COLO829 (cell line): Measurements from ENCODE around the gene VAT1.
"Not testable (repeated sequence)": the region's sequence is repeated elsewhere in the genome, so short reads cannot be mapped to it uniquely, and the experiment has no call there.

ENCODE experiments used
- DNase-seq: peaks from one replicate; pipeline ENCODE4 v3.0.0; 2012; ENCODE audit warnings: low spot score

The VAT1 gene

DNA sequence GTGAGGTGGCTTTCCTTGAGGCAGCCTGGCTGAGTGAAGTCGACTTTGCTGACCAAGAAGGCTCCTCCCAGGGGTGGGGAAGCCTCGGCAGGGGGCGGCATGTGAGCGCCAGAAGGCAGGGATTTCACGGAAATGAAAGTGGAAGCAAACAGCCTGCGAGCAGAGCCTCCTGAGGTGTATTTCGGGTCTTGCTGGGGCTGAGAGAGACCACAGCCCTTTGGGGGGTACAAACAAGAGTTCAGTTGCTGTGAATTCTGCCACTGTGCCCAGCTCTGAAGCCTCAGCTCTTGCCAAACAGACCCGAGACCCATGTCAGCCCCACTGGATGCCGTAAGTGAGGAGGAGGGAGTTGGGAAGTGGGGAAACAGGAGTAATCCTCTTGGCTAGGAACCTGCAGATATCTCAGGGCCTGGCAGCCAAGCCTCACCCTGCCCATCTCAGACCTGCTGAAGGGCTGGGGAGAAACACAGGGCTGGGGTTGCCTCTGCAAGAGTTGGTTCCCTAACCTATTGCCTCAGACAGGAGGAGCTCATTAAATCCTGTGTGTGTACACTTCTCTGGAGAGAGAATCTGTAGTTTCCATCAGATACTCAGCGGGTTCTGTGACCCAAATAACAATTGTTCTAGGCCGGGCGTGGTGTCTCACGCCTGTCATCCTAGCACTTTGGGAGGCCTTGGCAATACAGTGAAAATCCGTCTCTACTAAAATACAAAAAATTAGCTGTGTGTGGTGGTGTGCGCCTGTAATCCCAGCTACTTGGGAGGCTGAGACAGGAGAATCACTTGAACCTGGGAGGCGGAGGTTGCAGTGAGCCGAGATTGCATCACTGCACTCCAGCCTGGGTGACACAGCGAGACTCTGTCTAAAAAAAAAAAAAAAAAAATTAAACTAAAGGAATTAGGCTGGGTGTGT, 15.3 kb downstream of the VAT1 start, which contains the start of gene IFI35:
IFI35 (plus strand) TSS at position 146 of the 913 bp plus-strand sequence; CDS start at position 310, 164 bp downstream.
- DNase-seq: peak; percentile 62

DNA sequence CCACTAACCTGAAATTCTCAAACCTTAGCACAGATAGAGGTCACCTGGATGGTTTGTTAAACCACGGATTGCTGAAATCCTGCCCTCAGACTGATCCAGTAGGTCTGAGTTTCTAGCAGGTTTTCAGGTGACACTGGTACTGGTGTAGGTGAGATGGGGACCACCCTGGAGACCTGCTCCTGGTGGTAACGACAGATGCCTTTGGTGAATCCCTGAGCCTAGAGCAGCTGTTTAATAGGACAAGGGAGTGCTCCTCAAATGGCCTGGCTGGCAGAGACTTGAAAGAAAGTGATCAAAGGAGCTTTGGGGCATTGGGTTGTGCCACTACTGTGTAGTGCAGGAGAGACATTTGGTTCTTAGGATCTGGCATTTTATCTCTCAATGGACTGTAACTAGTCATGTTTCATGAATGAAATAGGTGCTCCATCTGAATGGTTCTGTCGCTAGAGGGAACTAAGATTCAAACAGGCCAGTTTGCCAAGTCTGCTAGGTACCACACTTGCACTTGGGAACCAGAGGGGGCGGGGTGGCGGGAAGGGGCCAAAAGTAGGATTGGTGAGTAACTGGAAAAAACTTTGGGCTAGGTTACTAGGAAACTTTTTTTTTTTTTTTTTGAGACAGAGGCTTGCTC, 18.5 kb downstream of the VAT1 start:
- DNase-seq: no peak

DNA sequence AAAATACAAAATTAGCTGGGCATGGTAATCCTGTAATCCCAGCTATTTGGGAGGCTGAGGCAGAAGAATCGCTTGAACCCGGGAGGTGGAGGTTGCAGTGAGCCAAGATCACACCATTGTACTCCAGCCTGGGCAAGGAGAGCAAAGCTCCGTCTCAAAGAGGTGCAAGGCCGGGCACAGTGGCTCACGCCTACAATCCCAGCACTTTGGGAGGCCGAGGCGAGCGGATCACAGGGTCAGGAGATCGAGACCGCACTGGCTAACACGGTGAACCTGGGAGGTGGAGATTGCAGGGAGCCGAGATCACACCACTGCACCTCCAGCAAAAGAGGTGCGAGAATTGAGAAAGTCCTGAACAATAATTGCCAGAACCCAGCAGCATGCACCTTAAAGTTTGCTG, 21.3 kb downstream of the VAT1 start:
- DNase-seq: not testable (repeated sequence)

DNA sequence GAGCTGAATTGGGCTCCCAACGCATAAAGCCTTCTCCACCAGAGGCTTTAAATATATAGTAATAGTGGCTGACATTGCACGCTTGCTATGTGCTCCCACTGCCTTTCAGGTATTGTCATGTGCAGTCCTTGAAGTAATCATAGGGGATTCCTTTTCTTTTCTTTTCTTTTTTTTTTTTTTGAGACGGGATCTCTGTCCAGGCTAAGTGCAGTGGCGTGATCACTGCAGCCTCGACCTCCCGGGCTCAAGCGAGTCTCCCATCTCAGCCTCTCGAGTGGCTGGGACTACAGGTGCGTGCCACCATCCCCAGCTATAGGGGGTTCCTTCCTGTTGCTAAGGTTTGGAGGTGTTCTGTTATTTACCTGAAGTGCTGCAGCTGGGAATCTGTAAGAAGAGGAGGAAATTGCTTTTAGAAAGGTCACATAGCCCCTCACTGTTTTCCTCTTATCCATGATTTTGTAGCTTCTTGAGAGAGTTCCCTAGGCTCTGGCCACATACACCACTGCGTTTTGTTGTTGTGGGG, 23.1 kb downstream of the VAT1 start:
- DNase-seq: no peak

DNA sequence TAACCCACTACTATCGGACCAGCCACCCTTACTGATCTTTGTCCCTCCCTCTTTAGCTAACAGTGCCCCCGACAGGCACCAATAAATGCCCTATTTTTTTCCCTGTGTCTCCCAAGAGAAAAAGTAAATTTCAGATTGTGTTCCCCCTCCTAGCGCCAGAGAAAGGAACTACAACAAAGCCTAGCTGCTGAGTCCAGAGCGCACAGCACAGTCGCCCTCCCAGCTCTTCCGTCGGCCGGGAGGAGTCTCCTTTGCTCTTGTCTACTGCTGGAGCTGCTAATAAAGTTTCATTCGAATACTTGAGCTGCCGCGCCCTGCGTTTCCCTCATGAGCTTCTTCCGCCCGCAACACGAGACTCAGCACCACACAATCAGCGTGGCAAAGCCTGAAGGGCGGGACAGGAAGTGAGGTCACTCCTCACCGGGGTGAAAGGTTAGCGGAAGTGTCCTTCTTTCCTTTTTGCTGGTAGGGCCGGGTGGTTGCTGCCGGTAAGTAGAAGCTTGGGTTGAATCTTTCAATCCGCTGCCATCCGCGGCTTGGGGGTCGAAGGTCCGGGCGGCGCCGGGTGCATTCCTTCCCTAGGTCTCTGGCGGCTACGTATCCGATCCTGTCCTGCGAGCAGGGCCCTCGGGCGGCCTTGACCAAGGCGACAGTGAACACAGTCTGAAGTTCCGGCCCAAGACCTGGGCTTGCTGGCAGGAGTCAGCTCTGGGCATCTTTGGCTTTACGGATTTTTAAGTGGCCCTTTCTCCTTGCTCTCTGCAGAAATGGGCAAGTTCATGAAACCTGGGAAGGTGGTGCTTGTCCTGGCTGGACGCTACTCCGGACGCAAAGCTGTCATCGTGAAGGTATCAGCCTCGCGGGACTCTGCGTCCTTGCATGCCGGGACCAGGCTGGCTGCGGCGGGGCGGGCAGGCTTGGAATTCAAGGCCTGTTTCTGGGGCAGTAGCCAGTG, 23.9 kb downstream of the VAT1 start, which contains the start of gene RPL27:
RPL27 (plus strand) TSS at position 436 of the 955 bp plus-strand sequence; CDS start at position 768, 332 bp downstream.
- DNase-seq: peak; percentile 96

DNA sequence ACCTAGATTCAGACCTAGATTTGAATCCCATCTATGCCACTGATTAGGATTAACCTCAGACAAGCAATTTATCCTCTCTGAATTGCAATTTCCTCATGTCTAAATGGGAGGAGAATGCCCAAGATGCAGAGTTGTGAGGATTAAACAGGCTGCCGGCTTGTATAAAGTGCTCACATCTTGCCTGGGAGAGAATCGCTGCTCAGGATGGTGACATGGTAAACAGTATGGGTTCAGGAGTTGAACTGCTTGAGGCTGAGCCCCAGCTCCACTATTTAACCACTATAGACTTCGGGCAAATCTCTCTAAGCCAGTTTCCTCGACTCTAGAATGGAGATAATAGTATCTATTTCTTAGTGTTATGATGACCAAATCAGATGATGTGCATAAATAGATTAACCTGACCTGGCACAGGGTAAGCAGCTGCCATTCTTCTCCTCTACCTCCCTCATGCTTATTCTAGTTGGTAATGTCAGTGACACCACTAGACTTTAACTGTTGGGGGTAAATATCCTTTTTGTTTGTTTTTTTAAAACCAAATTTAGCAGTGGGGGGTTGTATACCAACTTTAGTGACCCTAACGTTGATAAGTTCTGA, 24.7 kb downstream of the VAT1 start:
- no peak for DNase-seq

DNA sequence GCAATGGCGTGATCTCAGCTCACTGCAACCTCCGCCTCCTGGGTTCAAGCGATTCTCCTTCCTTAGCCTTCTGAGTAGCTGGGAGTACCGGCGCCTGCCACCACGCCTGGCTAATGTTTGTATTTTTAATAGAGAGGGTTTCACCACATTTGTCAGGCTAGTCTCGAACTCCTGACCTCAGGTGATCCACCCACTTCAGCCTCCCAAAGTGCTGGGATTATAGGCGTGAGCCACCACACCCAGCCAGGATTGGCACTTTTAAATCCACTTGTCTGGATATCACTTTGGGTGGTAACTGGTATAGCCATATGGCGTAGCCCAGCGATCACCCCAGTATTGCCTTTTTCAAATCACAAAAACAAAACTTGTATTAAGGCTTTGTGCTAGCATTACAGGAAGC, 28.3 kb downstream of the VAT1 start:
- DNase-seq: not testable (repeated sequence)

DNA sequence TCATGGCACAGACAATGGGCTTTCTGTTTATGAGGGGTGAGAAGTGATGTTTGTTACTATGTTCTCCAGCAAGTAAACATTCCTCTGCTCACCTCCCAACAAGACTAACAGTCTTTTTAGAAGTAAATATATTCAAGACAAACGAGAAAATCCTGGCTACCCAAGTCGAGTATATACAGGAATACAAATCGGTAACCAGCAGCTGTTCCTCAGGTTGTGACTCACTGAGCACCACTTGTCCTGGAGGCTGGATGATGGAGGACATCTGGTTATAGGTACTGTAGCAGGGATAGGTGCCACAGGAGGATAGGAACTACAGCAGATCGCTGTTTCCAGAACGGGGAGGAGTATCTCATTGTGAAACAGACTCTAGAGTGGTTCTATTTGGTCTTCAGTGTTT, 29.3 kb downstream of the VAT1 start:
- no peak for DNase-seq

DNA sequence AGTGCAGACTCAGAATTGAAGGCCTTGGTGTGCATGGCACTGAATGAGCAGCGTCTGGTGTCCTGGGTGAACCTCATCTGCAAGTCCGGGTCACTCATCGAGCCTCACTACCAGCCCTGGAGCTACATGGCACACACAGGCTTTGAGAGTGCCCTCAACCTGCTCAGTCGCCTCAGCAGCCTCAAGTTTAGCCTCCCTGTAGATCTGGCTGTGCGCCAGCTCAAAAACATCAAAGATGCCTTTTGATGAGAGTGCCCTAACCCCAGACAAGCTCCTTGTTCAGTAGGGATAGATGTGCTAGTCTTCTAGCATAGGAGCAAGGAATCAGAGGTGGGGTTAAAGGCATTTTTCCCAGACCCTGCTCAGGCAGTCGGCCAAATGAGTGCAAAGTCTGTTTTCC, 30.7 kb downstream of the VAT1 start:
- DNase-seq: no peak

DNA sequence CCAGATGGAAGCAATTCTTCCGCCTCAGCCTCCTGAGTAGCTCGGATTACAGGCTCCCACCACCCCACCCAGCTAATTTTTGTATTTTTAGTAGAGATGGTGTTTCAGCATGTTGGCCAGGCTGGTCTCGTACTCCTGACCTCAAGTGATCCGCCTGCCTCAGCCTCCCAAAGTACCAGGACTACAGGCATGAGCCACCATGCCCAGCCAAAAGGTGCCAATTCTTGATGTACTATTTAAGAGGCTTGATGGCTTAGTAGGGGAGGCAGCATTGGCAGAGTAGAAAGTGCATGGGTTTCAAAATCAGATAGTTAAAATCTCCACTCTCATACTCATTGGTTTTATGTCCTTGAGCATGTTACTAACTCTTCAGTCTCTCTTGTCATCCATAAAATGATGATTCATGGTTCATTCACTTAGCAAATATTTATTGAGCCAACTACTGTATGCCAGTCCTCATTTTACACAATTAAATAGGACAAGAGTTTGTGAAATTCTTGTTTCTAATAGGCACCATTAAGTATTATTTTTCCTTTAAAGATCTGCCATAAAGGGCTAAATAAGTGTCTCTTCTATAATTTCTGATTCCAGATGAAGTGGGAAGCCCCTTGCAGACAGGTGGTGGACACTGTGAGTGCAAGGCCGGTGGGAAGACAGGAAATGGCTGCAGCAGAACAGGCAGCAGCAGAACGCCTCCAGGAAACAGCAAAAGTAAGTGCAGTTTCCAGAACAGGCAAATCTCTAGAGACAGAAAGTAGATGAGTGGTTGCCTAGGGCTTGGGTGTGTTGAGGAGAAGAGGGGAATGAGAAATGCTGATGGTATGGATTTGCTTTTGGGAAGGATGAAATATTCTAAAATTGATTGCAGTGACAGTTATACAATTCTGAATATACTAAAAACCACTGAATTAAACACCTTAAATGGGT, 32.2 kb downstream of the VAT1 start:
- DNase-seq: no peak

DNA sequence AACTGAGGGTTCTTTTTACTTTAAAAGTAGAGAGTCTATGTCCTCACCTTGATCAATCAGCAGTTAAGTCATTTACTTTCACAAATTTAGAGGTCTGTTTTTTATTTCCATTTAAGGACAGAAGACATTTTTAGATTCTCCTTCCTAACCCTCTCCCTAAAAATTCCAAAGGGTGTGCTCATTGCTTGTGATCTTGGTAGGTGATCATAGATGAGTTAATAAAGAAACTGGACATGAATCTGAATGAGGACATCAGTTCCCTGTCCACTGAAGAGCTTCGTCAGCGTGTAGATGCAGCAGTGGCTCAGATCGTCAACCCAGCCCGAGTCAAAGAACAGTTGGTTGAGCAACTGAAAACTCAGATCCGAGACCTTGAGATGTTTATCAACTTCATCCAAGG, 33.0 kb downstream of the VAT1 start:
- no peak for DNase-seq

DNA sequence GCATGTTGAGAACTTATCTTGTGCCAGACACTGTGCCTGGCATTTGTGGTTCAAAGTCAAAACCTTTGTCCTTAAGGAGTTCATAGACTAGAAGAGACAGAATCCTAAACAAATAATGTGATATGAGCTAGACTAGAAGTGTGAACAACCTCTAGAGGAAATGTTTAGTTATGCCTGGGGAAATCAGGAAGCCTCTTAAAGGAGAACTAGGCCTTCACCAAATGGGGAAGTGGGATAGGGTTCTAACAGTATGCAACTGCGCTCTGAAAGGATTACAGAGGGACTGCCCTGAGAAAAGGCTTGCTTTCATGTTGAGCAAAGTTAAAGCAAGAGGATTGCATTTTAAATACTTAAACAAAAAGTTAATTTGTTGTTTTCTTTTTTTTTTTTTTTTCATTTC, 37.0 kb downstream of the VAT1 start:
- DNase-seq: no peak

DNA sequence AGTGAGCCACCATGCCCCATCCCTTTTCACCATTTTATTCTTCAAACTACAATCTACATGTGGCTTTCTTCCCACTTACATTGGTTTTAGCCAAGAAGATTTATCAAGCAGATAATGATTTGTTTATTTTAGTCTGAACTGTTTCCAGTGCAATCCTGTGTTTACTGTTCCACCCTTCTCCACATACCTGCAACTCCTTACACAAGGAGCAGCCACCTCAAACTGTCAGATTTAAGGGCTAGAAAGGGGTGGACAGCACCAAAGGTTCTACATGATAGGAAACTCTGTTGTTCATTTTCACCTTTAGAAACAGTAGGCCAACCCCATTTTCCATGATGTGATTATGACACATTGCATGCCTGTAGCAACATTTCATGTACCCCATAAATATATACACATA, 39.9 kb downstream of the VAT1 start:
- DNase-seq: no peak

DNA sequence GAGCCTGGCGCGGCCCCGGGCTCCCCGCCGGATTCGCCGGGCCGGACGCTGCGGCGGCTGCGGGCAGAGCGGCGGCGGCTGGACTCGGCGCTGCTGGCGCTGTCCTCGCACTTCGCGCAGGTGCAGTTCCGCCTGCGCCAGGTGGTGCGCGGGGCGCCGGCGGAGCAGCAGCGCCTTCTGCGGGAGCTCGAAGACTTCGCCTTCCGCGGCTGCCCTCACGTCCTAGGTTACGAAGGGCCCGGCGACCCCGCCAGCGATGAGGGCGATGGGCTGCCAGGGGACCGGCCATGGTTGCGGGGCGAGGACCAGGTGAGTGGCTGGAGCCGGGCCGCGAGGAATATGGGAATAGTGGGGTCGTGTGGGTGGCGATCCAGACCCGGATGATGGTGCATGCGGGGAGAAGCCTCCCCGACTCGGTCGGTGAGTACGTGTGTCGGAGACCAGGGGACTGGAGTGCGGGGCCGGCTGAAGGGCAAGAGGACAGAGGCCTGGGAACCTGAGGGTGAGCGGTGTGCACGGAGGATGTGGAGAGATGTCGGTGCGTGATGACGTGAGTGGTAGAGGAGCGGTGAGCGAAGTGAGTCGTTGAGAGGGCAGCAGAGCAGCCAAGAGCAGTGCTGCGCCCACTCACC, 41.3 kb downstream of the VAT1 start:
- no peak for DNase-seq

DNA sequence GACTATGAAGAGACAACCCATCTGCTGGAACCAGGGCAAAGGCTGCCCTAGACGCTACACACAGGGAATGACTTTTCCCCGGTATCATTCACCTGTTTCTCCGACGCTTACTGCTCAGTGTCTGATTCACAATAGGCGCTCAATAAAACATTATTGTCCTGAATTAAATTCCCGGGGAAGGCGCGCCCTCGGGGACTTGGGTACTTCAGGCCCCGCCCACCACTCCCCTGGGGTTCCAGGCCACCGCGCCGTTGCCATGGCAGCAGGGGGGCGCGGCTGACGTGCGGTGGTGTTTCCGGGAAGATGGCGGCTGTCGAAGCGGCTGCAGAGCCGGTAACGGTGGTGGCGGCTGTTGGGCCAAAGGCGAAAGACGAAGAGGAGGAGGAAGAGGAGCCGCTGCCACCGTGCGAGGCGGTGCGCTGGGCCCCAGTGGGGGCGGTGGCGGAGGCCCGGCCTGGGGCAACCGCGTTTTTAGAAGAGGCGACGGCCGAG, 41.9 kb downstream of the VAT1 start, which contains the start of gene RUNDC1:
RUNDC1 (plus strand) TSS at position 292 of the 492 bp plus-strand sequence; CDS start at position 304, 12 bp downstream.
- peak; percentile 95 for DNase-seq

DNA sequence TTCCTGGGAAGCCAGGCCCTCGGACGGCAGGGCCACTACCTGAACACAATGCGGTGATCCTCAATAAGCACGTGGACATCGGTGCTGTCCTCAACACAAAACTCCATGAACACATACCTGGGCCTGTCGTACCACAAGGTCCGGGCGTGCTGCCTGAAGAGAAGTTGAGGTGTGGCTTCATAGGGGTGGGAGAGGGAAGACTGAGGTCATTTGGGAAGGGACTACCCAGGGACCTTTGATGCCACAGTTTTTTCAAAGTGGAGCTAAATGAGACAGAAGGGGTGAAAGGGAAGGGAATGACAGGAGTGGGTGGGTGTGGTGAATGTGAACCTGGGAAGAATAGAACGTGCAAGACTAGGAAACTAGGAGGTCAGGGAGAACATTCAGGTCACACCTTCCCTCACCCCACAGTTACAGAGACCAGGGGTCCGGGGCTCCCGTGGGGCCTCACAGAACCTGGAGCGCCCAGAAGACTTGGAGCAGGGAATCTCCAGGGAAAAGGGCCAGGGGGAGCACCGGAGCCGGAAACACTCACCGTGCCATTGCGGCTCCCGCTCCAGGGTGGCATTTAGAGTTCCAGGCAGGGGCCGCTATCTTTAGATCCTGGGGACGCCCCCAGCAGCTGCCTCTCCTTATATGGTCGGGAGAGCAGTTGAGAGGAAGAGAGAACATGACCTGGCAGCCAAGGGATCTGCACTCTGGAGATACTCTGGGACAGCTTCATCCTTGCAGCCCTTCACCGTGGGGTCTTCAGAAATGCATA, 42.5 kb downstream of the VAT1 start, which contains the start of gene PTGES3L:
PTGES3L (minus strand) TSS at position 570 of the 763 bp plus-strand sequence; CDS start at position 543, 27 bp downstream.
- DNase-seq: no peak

DNA sequence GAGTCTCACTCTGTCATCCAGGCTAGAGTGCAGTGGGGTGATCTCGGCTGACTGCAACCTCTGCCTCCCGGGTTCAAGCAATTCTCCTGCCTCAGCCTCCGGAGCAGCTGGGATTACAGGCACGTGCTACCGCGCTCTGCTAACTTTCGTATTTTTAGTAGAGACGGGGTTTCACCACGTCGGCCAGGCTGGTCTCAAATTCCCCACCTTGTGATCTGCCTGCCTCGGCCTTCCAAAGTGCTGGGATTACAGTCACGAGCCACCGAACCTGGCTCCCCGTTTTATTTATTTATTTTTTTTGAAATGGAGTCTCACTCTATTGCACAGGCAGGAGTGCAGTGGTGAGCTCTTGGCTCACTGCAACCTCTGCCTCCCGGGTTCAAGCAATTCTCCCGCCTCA, 46.5 kb downstream of the VAT1 start:
- DNase-seq: not testable (repeated sequence)

DNA sequence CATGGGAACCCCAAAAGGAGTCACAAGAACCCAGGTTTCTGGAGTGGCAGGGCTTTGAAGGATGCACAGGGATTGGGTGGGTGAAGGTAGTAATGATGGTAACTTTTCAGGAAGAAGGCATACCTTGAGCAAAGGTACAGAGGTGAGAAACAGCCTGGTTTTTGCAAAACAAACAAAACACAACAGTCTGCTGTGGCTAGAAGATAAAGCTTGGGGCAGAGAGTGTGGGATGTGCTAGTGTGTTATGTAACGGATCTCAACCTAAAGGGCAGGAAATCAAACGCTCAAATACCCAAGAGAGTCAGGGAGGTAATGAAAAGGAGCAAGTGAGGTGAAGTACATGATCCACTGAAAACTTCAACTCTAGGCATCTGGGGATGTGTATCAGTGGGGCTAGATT, 46.9 kb downstream of the VAT1 start:
- no peak for DNase-seq

DNA sequence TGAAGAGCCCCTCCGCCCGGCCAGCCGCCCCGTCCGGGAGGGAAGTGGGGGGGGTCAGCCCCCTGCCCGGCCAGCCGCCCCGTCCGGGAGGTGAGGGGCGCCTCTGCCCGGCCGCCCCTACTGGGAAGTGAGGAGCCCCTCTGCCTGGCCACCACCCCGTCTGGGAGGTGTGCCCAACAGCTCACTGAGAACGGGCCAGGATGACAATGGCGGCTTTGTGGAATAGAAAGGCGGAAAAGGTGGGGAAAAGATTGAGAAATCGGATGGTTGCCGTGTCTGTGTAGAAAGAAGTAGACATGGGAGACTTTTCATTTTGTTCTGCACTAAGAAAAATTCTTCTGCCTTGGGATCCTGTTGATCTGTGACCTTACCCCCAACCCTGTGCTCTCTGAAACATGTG, 48.9 kb downstream of the VAT1 start:
- DNase-seq: not testable (repeated sequence)
